Bronchial epithelial cell (primary cell): ENCODE results near the gene CATSPERB. TPM values are rescaled to one million over a fixed set of nuclear protein-coding genes. Genes with fewer than 3 reads are reported as not detected.

Experiments
- DNase-seq: peaks from one replicate; pipeline ENCODE4 v3.0.0-alpha.2; 2010; ENCODE audit warnings: low read depth
- FAIRE-seq: peaks from 2 replicates; lab custom pipeline; 2011; peaks lifted over from hg19 to GRCh38; lab: Jason Lieb, UNC
- H3K27me3 ChIP-seq: 2 replicates; pipeline ENCODE4 v1.5.1; 2011; ENCODE audit warnings: low read length; ENCODE audit not compliant: control insufficient read depth, insufficient read depth
- H3K36me3 ChIP-seq: 2 replicates; pipeline ENCODE4 v1.5.1; 2011; ENCODE audit warnings: low read length; ENCODE audit not compliant: control insufficient read depth, insufficient read depth
- H3K4me3 ChIP-seq: 2 replicates; pipeline ENCODE4 v1.5.1; 2011; ENCODE audit warnings: mild to moderate bottlenecking, low read depth, low read length, control low read depth
- total RNA-seq: library from RNA; depleted of rRNA; stranded (reverse); fragments of >200 nt; gene quantifications from 2 replicates; pipeline ENCODE4 v1.2.1, GENCODE V29; 2014
- TF ChIP-seq, protein P1 (sequence below): IDR thresholded peaks from 2 replicates; pipeline ENCODE4 v1.5.1; 2011; ENCODE audit warnings: mild to moderate bottlenecking, moderate library complexity, low read length, control low read depth, inconsistent platforms; ENCODE audit not compliant: insufficient read depth, severe bottlenecking

Gene CATSPERB
- total RNA-seq, 1 donor from 2014 or later, result 2.1 TPM

DNA sequence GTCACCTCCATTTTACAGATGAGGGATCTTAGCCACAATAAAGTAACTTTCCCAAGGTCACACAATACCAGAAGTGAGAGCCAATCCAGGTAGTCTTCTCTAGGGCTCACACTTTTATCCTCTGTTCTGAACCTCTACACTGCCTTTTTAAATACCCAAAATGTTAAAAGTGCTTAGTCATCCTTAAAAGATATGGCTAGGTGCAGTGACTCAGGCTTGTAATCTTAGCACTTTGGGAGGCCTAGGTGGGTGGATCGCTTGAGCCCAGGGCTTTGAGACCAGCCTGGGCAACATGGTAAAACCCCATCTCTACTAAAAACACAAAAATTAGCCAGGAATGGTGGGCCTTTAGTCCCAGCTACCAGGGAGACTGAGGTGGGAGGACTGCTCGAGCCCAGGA, 117.7 kb downstream of the CATSPERB start:
- no peaks in the 10 kb centered on the region for H3K27me3 ChIP-seq
- TF ChIP-seq, protein P1, sequence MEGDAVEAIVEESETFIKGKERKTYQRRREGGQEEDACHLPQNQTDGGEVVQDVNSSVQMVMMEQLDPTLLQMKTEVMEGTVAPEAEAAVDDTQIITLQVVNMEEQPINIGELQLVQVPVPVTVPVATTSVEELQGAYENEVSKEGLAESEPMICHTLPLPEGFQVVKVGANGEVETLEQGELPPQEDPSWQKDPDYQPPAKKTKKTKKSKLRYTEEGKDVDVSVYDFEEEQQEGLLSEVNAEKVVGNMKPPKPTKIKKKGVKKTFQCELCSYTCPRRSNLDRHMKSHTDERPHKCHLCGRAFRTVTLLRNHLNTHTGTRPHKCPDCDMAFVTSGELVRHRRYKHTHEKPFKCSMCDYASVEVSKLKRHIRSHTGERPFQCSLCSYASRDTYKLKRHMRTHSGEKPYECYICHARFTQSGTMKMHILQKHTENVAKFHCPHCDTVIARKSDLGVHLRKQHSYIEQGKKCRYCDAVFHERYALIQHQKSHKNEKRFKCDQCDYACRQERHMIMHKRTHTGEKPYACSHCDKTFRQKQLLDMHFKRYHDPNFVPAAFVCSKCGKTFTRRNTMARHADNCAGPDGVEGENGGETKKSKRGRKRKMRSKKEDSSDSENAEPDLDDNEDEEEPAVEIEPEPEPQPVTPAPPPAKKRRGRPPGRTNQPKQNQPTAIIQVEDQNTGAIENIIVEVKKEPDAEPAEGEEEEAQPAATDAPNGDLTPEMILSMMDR, result no peak
- no peak overlapping the region for H3K4me3 ChIP-seq
- no peaks in the 10 kb centered on the region for H3K36me3 ChIP-seq
- DNase-seq (peak; percentile 62), FAIRE-seq (no peak)

DNA sequence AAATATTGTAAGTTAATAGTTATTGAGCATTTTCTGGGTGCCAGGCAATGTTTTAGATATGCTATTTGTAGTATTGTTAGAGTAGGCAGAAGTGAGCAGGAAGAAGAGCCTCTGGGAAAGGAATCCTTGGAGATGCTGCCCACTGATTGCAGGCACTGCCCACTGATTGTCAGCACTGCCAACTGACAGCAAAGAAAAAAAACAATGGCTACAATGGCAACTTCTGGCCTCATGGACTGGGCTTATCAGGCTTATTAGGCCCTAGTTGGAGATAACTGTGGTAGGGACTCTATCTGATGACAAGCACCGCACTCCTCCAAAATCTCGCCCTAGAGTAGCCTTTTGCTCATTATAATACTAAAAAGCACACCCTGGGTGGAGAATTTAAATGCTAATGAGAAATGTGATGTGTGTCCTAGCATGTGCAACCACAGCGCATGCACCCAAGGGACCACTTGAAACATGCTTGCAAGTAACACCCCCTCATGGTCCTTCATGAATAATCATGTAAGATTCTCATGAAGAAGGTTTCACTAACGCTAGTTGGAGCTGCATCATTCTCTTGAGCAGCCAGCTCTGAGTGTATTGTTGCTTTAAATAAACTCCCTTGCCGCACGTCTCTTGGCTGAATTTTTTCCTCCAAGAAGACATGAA, 118.3 kb downstream of the CATSPERB start:
- FAIRE-seq (peak; percentile 23), DNase-seq (no peak)
- no peaks in the 10 kb centered on the region for H3K36me3 ChIP-seq
- TF ChIP-seq, protein P1, result no peak
- no peaks in the 10 kb centered on the region for H3K27me3 ChIP-seq
- no peak overlapping the region for H3K4me3 ChIP-seq

DNA sequence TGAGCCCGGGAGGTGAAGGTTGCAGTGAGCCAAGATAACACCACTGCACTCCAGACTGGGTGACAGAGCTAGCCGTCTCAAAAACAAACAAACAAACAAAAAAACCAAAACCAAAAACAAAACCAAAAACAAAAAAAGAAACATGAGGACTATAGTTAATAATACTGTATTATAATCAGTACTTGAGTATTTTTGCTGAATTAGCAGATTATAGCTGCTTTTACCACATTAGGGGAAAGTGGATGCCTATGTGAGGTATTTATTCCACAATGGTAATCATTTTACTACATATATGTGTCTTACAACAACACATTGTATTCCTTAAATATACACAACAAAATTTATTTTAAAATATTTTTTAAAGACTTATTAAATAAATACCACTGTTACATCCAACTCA, 120.4 kb downstream of the CATSPERB start:
- Histone ChIP-seq H3K27me3 (no peaks in the 10 kb centered on the region), H3K4me3 (no peak overlapping the region), H3K36me3 (no peaks in the 10 kb centered on the region)
- no peak for FAIRE-seq
- TF ChIP-seq, protein P1, result no peak
- no peak for DNase-seq

DNA sequence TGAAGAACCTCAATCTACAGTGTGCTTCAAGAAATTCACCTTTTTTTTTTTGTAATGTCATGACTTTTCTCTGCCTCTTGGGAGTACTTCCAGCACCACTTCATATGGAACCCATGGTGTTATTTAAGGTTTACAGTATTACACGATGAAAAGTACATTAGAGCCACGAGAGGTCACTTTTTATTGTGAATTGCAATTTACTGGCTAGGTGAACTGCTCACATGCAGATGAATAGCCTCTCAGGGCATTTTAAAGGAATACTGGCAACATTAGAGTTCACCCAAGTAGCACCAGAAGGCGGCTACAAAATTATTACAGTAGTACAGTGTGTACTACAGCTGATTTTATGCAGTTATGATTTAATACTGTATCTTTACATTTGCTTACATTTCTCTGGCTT, 122.7 kb downstream of the CATSPERB start:
- TF ChIP-seq, protein P1, result no peak
- FAIRE-seq (no peak), DNase-seq (no peak)
- H3K27me3 ChIP-seq, result no peaks in the 10 kb centered on the region
- H3K4me3 ChIP-seq, result no peak overlapping the region
- no peaks in the 10 kb centered on the region for H3K36me3 ChIP-seq

DNA sequence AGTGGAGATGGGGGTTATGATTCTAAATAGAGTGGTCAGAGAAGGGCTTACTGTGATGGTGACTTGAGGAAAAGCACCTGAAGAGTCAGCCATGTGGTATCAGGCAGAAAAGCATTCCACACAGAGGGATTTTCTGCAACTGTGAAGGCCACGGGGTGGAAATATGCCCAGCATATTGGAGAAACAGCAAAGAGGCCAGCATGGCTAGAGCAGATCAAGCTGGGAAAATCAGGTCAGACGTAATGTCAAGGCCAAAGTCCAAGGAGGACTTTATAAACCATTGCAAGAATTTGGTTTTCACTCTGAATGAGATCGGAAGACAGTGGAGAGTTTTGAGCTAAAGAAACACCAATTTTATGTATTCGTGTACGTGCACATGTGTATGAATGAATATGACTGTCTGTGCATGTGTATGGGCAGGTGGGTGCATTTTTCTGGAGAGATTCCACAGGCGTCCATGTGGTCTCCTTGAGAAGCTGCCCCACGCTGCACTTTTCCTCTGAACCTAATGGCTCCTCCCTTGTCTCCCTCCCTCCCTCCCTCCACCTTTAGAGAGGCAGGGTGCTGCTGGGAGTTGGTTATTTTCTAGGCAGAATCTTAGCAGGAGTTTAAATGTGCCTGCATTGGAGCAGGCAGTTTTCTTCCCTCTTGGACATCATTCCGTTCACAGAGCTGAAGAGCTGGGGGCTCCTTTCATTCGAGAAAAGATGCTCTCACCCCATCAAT, 124.4 kb downstream of the CATSPERB start:
- H3K4me3 ChIP-seq, result no peak overlapping the region
- no peak for FAIRE-seq
- no peaks in the 10 kb centered on the region for H3K27me3 ChIP-seq
- DNase-seq, result no peak
- H3K36me3 ChIP-seq, result no peaks in the 10 kb centered on the region
- TF ChIP-seq, protein P1, result no peak
